WTC11 (cell line): ENCODE results near the gene NAMPT. TPM values are rescaled to one million over a fixed set of nuclear protein-coding genes. Genes with fewer than 3 reads are reported as not detected.

Source experiments
- ATAC-seq: fragments of 200-7000 bp; cut with Tn5 transposase; 2 replicates; pipeline ENCODE4 v1.10.0; 2021; ENCODE audit warnings: mild to moderate bottlenecking, moderate library complexity
- CTCF ChIA-PET: fragments of 300-600 bp; sonication (Branson Sonifier 250); formaldehyde crosslinking; loops from one replicate; lab custom pipeline; 2021; ENCODE audit warnings: antibody characterized with exemption; lab: Charles Lee
- POLR2A ChIA-PET: fragments of 350-600 bp; sonication (Branson Sonifier 250); formaldehyde crosslinking; loops from one replicate; lab custom pipeline; 2021; ENCODE audit warnings: antibody characterized with exemption; lab: Charles Lee
- DNase-seq: peaks from one replicate; pipeline ENCODE4 v3.0.0; 2021; ENCODE audit warnings: low spot score
- H3K27ac Mint-ChIP-seq: 2 replicates; pipeline ENCODE4 v1.8.0; 2021; ENCODE audit warnings: mixed read lengths
- H3K27me3 Mint-ChIP-seq: 2 replicates; pipeline ENCODE4 v1.8.0; 2021; ENCODE audit warnings: low read depth, mild to moderate bottlenecking, moderate library complexity, mixed read lengths
- H3K36me3 Mint-ChIP-seq: 2 replicates; pipeline ENCODE4 v1.8.0; 2021; ENCODE audit warnings: mixed read lengths
- H3K4me1 Mint-ChIP-seq: 2 replicates; pipeline ENCODE4 v1.8.0; 2022; ENCODE audit warnings: mixed read lengths
- H3K4me3 Mint-ChIP-seq: 2 replicates; pipeline ENCODE4 v1.8.0; 2021; ENCODE audit warnings: mild to moderate bottlenecking, moderate library complexity, mixed read lengths
- H3K9me3 Mint-ChIP-seq: 2 replicates; pipeline ENCODE4 v1.8.0; 2021; ENCODE audit warnings: mixed read lengths
- FOXK1 ChIP-seq: sonication (generic); formaldehyde crosslinking; IDR thresholded peaks from 2 replicates; pipeline ENCODE4 v1.8.0; 2022; ENCODE audit warnings: mild to moderate bottlenecking, moderate library complexity, missing genetic modification reagents
- GRHL2 ChIP-seq: fragments of 250-450 bp; sonication (Bioruptor Pico); IDR thresholded peaks from 2 replicates; pipeline ENCODE4 v1.8.0; 2022; ENCODE audit warnings: mild to moderate bottlenecking, moderate library complexity; ENCODE audit not compliant: insufficient replicate concordance, severe bottlenecking
- JAZF1 ChIP-seq: fragments of 250-450 bp; sonication (Bioruptor Pico); IDR thresholded peaks from 2 replicates; pipeline ENCODE4 v1.9.0; 2021; ENCODE audit warnings: moderate library complexity, mild to moderate bottlenecking, inconsistent platforms
- NFE2L1 ChIP-seq: sonication (generic); formaldehyde crosslinking; IDR thresholded peaks from 2 replicates; pipeline ENCODE4 v1.8.1; 2023; ENCODE audit warnings: missing genetic modification reagents
- SMAD3 ChIP-seq: sonication (generic); formaldehyde crosslinking; IDR thresholded peaks from 2 replicates; pipeline ENCODE4 v1.8.0; 2022; ENCODE audit warnings: missing genetic modification reagents, mild to moderate bottlenecking, borderline replicate concordance
- SMAD4 ChIP-seq: sonication (generic); formaldehyde crosslinking; IDR thresholded peaks from 2 replicates; pipeline ENCODE4 v1.8.0; 2022; ENCODE audit warnings: mild to moderate bottlenecking, missing genetic modification reagents
- TCF7 ChIP-seq: sonication (generic); formaldehyde crosslinking; IDR thresholded peaks from 2 replicates; pipeline ENCODE4 v1.8.0; 2022; ENCODE audit warnings: mild to moderate bottlenecking, low read depth, missing genetic modification reagents, moderate library complexity
- TEAD1 ChIP-seq: sonication (generic); formaldehyde crosslinking; IDR thresholded peaks from 2 replicates; pipeline ENCODE4 v1.8.0; 2022; ENCODE audit warnings: mild to moderate bottlenecking, missing genetic modification reagents
- TEAD4 ChIP-seq: sonication (generic); formaldehyde crosslinking; IDR thresholded peaks from 2 replicates; pipeline ENCODE4 v1.8.0; 2022; ENCODE audit warnings: mild to moderate bottlenecking, missing genetic modification reagents
- ZNF138 ChIP-seq: sonication (generic); formaldehyde crosslinking; conservative IDR thresholded peaks from 2 replicates; pipeline ENCODE4 v1.8.1; 2022; ENCODE audit warnings: mild to moderate bottlenecking, moderate library complexity, missing genetic modification reagents
- ZNF416 ChIP-seq: fragments of 250-450 bp; sonication (Bioruptor Pico); IDR thresholded peaks from 2 replicates; pipeline ENCODE4 v1.9.0; 2021; ENCODE audit warnings: mild to moderate bottlenecking, inconsistent platforms
- ZNF671 ChIP-seq: fragments of 250-450 bp; sonication (Bioruptor Pico); IDR thresholded peaks from 2 replicates; pipeline ENCODE4 v1.8.0; 2021; ENCODE audit warnings: mild to moderate bottlenecking
- total RNA-seq: library from RNA; stranded (reverse); gene quantifications from 3 replicates; pipeline ENCODE4 v1.2.3, GENCODE V29; 2021
- TF ChIP-seq, protein P1 (sequence below): fragments of 250-450 bp; sonication (Bioruptor Pico); IDR thresholded peaks from 2 replicates; pipeline ENCODE4 v1.8.0; 2021; ENCODE audit warnings: mild to moderate bottlenecking
- TF ChIP-seq, protein P2 (sequence below): sonication (generic); formaldehyde crosslinking; IDR thresholded peaks from 2 replicates; pipeline ENCODE4 v1.8.1; 2023; ENCODE audit warnings: mild to moderate bottlenecking, moderate library complexity, missing genetic modification reagents
- TF ChIP-seq, protein P3 (sequence below): sonication (generic); formaldehyde crosslinking; IDR thresholded peaks from 2 replicates; pipeline ENCODE4 v1.8.0; 2023; ENCODE audit warnings: missing genetic modification reagents
- TF ChIP-seq, protein P4 (sequence below): sonication (generic); formaldehyde crosslinking; IDR thresholded peaks from 2 replicates; pipeline ENCODE4 v1.8.0; 2022; ENCODE audit warnings: mild to moderate bottlenecking, missing genetic modification reagents
- TF ChIP-seq, protein P5 (sequence below): sonication (generic); formaldehyde crosslinking; conservative IDR thresholded peaks from 2 replicates; pipeline ENCODE4 v1.8.1; 2023; ENCODE audit warnings: mild to moderate bottlenecking, low read depth, missing genetic modification reagents, moderate library complexity
- TF ChIP-seq, protein P6 (sequence below): sonication (generic); formaldehyde crosslinking; IDR thresholded peaks from 2 replicates; pipeline ENCODE4 v1.8.0; 2022; ENCODE audit warnings: mild to moderate bottlenecking, missing genetic modification reagents

Gene NAMPT
- total RNA-seq, 1 experiment from 2014 or later = 99.1 TPM

DNA sequence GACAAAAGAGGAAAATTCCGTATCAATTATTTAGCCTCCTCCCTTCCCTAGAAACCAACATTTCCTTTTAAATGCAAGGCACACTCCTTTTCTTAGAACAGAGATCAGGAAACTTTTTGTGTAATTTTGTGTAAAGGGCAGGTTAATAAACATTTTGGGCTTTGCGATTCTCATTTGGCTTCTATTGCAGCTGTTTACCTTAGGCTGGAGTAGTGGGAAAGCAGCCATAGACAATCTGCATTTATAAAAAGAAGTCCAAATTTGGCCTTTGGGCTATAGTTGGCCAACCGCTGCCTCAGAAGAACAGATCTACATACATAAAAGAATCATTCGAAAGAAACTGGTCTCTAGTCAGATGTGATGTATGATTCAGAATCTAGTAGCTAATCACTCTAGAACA, 35.3 kb downstream of the NAMPT start:
- H3K27me3 Mint-ChIP-seq = peaks cover 3% of the 10 kb centered on the region; the same call in 1 of the 2 replicates
- no peak for DNase-seq
- ChIA-PET CTCF (no interaction called here), POLR2A (no interaction called here)
- H3K36me3 Mint-ChIP-seq = peaks cover 50% of the 10 kb centered on the region
- TF ChIP-seq, protein P1, sequence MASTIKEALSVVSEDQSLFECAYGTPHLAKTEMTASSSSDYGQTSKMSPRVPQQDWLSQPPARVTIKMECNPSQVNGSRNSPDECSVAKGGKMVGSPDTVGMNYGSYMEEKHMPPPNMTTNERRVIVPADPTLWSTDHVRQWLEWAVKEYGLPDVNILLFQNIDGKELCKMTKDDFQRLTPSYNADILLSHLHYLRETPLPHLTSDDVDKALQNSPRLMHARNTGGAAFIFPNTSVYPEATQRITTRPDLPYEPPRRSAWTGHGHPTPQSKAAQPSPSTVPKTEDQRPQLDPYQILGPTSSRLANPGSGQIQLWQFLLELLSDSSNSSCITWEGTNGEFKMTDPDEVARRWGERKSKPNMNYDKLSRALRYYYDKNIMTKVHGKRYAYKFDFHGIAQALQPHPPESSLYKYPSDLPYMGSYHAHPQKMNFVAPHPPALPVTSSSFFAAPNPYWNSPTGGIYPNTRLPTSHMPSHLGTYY = no peak
- TF ChIP-seq, protein P2, sequence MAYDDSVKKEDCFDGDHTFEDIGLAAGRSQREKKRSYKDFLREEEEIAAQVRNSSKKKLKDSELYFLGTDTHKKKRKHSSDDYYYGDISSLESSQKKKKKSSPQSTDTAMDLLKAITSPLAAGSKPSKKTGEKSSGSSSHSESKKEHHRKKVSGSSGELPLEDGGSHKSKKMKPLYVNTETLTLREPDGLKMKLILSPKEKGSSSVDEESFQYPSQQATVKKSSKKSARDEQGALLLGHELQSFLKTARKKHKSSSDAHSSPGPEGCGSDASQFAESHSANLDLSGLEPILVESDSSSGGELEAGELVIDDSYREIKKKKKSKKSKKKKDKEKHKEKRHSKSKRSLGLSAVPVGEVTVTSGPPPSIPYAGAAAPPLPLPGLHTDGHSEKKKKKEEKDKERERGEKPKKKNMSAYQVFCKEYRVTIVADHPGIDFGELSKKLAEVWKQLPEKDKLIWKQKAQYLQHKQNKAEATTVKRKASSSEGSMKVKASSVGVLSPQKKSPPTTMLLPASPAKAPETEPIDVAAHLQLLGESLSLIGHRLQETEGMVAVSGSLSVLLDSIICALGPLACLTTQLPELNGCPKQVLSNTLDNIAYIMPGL (CRISPR knock-in tag) = no peak
- TF ChIP-seq FOXK1 (CRISPR knock-in tag) (no peak), JAZF1 (no peak), NFE2L1 (CRISPR knock-in tag) (no peak), TEAD4 (CRISPR knock-in tag) (no peak), TCF7 (no peak), SMAD4 (CRISPR knock-in tag) (no peak), SMAD3 (CRISPR knock-in tag) (no peak), ZNF138 (CRISPR knock-in tag) (no peak)
- TF ChIP-seq, protein P3, sequence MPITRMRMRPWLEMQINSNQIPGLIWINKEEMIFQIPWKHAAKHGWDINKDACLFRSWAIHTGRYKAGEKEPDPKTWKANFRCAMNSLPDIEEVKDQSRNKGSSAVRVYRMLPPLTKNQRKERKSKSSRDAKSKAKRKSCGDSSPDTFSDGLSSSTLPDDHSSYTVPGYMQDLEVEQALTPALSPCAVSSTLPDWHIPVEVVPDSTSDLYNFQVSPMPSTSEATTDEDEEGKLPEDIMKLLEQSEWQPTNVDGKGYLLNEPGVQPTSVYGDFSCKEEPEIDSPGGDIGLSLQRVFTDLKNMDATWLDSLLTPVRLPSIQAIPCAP (CRISPR knock-in tag) = no peak
- TF ChIP-seq, protein P4, sequence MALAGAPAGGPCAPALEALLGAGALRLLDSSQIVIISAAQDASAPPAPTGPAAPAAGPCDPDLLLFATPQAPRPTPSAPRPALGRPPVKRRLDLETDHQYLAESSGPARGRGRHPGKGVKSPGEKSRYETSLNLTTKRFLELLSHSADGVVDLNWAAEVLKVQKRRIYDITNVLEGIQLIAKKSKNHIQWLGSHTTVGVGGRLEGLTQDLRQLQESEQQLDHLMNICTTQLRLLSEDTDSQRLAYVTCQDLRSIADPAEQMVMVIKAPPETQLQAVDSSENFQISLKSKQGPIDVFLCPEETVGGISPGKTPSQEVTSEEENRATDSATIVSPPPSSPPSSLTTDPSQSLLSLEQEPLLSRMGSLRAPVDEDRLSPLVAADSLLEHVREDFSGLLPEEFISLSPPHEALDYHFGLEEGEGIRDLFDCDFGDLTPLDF (CRISPR knock-in tag) = no peak
- no peak overlapping the region for H3K4me3 Mint-ChIP-seq
- ATAC-seq = no peak
- H3K9me3 Mint-ChIP-seq = peaks cover 17% of the 10 kb centered on the region
- no peaks in the 10 kb centered on the region for H3K4me1 Mint-ChIP-seq
- no peak overlapping the region for H3K27ac Mint-ChIP-seq

DNA sequence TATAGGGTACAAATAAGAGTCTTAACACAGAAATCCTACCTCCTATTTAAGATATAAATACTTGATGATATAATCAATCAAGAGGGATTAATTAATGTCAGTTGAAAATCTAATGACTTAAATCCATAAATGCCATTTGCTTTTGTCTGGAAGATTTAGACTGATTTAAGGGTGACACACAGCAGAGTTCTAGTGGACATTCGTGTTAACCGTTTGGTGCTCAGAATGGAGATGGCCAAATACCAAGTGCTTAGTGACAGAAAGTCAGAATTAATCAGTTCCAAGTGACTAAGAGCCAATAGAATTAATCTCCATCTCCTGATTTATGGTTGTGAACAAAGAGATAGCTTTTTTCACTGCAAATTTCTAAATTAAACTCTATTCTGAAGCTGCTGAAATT, 36.2 kb downstream of the NAMPT start:
- ATAC-seq = no peak
- Mint-ChIP-seq H3K27me3 (peaks cover 3% of the 10 kb centered on the region), H3K4me1 (no peaks in the 10 kb centered on the region), H3K4me3 (no peak overlapping the region), H3K9me3 (peaks cover 23% of the 10 kb centered on the region)
- DNase-seq = no peak
- POLR2A ChIA-PET = interaction anchor here (0.6 kb wide), 1 partner anchor 1627 kb away, joined by 3 read pairs; no protein-coding TSS in a partner anchor
- CTCF ChIA-PET = no interaction called here
- TF ChIP-seq, protein P5, sequence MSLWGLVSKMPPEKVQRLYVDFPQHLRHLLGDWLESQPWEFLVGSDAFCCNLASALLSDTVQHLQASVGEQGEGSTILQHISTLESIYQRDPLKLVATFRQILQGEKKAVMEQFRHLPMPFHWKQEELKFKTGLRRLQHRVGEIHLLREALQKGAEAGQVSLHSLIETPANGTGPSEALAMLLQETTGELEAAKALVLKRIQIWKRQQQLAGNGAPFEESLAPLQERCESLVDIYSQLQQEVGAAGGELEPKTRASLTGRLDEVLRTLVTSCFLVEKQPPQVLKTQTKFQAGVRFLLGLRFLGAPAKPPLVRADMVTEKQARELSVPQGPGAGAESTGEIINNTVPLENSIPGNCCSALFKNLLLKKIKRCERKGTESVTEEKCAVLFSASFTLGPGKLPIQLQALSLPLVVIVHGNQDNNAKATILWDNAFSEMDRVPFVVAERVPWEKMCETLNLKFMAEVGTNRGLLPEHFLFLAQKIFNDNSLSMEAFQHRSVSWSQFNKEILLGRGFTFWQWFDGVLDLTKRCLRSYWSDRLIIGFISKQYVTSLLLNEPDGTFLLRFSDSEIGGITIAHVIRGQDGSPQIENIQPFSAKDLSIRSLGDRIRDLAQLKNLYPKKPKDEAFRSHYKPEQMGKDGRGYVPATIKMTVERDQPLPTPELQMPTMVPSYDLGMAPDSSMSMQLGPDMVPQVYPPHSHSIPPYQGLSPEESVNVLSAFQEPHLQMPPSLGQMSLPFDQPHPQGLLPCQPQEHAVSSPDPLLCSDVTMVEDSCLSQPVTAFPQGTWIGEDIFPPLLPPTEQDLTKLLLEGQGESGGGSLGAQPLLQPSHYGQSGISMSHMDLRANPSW (CRISPR knock-in tag) = no peak
- no peak for TF ChIP-seq ZNF671 (CRISPR knock-in tag)
- TF ChIP-seq, protein P4 (CRISPR knock-in tag) = no peak
- TF ChIP-seq GRHL2 = no peak
- TF ChIP-seq ZNF416 (CRISPR knock-in tag) = no peak
- TF ChIP-seq FOXK1 (CRISPR knock-in tag) = no peak
- no peak for TF ChIP-seq TEAD1 (CRISPR knock-in tag)
- TF ChIP-seq, protein P6, sequence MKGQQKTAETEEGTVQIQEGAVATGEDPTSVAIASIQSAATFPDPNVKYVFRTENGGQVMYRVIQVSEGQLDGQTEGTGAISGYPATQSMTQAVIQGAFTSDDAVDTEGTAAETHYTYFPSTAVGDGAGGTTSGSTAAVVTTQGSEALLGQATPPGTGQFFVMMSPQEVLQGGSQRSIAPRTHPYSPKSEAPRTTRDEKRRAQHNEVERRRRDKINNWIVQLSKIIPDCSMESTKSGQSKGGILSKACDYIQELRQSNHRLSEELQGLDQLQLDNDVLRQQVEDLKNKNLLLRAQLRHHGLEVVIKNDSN = no peak
- TF ChIP-seq, all 79 proteins: peak for 0
- Mint-ChIP-seq H3K27ac (no peak overlapping the region), H3K36me3 (peaks cover 50% of the 10 kb centered on the region)
